ENCODE results near the gene FOXM1. TPM values are rescaled to one million over a fixed set of nuclear protein-coding genes. Genes with fewer than 3 reads are reported as not detected.
"Not testable (repeated sequence)": the region's sequence is repeated elsewhere in the genome, so short reads cannot be mapped to it uniquely, and the experiment has no call there.

Gene FOXM1
- polyA plus RNA-seq, 12 donors = 12.1 to 32.8 (median 18.8) TPM; not detected in 1

DNA sequence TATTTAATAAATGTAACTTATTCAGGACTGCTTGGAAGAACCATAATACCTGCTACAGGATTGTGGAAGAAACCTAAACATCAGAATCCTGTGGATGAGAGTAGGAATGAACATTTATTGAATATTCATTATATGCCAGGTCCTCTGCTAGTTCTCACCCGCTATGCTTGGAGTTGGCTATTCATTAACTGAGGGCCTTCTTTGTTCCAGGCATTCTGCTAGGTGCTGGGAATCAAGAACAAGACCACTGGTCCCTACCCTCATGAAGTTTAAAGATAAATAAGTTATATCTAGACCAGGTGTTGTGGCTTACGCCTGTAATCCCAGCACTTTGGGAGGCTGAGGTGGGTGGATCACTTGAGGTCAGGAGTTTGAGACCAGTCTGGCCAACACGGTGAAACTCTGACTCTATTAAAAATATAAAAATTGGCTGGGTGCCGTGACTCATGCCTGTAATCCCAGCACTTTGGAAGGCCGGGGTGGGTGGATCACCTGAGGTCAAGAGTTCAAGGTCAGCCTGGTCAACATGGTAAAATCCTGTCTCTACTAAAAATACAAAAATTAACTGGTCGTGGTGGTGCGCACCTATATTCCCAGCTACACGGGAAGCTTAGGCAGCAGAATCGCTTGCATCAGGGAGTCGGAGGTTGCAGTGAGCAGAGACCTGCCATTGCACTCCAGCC is 9.9 kb upstream of the FOXM1 start:
- no peak for DNase-seq

DNA sequence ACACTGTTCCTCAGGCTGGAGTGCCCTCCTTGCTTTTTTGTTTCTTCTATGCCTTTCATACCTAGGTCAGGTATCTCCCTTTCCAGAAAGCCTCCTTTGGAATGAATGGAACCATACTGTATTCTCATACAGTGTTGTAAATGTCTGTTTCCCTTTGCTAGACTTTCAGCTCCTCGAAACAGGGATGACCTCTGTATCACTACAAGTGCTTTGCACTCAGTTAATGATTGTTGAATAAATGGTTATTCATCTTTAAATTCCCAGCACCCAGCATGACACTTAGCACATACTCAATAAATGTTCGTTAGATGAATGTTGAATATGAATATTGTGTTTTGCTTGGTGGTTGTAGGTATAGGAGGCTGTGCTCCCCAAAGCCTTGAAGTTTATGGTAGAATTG is 7.8 kb upstream of the FOXM1 start:
- no peak for DNase-seq

DNA sequence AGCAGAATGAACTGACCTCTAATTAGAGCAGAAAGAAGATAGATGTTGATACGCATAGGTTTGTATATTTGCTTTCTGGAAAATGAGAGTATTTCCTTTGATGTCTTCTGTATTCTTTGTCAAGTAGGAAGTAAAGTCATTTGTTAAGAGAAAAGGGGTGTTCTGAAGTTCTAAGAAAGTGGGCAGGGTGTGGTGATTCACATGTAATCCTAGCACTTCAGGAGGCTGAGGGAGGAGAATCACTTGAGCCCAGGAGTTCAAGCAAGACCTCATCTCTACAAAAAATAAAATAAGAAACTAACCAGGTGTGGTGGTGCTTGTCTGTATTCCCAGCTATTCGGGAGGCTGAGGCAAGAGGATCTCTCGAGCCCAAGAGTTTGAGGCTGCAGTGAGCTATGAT is 2.9 kb upstream of the FOXM1 start:
- DNase-seq = no peak

DNA sequence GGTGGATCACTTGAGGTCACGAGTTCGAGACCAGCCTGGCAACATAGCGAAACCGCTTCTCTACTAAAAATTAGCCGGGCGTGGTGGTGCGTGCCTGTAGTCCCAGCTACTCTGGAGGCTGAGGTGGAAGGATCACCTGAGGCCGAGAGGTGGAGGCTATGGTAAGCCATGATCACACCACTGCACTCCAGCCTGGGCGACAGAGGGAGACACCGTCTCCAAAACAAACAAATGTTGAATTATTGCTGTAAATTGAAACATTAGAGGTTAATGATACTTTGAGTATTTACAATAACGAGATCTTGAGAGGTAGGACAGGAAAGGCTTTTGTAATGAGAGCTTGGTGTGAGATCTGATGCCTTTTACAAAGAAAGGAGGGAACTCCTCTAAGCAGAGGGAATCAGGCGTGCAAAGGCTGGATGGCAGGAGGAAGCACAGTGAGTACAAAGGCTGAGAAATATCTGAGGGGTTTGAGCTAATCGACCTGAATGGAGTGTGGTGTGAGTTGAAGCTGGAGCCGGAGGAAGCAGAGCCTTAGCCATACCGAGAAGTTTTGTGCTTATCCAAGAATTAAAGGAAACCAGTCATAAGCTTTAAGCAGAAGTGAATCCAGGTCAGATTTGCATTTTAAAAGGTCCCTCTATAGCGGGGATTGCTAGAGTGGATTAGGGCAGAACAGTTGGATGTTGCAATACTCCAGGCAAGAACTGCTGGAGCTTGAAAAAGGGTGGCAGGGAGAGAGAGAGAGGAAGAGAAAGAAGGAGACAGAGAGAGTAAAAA is 1.2 kb upstream of the FOXM1 start:
- DNase-seq = no peak

DNA sequence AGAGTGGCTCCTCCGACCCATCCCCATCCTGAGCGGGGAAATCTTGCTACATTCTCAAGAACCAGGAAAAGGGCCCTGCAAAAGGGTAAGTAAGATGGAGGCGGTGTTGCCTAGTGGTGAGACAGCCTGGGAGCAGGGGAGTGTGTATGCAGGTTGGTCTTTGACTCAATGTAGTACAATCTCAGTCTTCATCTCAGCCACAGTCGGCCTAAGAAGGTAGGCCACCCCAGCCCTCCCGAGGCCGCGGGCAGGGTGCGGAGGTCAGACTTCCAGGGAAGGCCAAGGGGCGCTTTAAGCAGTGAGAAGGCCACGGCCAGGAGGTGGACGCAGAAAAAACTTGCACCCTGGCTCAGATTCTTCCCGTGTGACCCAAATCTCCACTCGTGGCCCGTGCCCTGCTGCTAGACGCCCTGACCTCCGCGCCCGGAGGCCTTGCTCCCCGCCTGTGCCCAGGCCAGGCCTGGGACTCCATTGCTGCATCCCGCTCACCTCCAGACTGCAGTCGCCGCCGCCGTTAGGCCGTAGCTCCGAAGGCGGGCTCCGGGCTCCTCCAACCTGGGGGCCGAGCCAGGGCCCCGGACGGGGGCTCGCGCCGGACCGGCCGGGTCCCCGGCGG is 435 bp downstream of the FOXM1 start:
- DNase-seq = no peak

DNA sequence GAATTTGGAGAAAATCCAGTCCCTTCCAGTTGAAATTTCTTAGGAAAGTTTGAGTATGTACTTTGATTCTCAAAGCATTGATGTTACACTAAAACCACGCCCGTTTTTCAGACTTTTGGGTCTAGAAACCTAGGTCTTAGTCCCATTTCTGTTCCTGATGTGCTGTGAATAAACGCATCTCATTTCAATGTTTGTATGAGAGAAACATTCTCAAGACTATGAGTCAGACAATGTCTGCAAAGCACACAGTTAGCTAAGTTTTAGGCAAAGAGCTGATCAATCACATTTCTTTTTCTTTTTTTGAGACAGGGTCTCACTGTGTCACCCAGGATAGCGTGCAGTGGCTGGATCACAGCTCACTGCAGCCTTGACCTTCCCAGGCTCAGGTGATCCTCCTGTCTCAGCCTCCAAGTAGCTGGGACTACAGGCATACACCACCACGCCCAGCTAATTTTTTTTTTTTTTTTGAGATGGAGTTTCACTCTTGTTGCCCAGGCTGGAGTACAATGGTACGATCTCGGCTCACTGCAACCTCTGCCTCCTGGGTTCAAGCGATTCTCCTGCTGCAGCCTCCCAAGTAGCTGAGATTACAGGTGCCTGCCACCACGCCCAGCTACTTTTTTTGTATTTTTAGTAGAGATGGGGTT is 7.9 kb downstream of the FOXM1 start:
- DNase-seq = not testable (repeated sequence)

DNA sequence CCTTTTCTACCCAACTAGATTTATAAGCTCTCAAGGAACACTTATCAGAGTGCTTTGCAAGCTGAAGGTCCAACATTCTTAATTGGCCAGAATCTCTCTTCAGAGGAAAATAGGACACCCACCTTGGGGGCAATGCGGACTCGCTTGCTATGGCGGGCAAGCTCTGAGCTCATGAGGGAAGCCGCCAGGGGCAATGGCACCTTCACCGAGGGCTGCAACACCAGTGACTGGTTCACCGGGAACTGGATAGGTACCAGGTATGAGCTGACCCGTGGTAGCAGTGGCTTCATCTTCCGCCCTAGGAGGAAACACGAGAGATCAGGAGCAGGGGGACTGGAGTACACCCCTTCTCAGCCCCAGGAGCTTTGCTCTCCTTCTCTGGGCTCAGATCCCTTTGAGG is 12.8 kb downstream of the FOXM1 start:
- no peak for DNase-seq

DNA sequence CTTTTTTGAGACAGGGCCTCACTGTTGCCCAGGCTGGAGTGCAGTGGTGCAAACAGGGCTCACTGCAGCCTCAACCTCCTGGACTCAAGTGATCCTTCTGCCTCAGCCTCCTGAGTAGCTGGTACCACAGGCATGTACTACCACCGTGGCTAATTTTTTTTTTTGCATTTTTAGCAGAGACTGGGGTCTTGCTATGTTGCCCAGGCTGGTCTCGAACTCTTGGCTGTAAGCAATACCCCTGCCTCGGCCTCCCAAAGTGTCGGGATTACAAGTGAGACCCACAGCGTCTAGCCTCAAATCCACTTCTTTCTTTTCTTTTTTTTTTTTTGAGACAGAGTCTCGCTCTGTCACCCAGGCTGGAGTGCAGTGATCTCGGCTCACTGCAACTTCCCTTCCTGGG is 13.6 kb downstream of the FOXM1 start:
- DNase-seq = not testable (repeated sequence)

DNA sequence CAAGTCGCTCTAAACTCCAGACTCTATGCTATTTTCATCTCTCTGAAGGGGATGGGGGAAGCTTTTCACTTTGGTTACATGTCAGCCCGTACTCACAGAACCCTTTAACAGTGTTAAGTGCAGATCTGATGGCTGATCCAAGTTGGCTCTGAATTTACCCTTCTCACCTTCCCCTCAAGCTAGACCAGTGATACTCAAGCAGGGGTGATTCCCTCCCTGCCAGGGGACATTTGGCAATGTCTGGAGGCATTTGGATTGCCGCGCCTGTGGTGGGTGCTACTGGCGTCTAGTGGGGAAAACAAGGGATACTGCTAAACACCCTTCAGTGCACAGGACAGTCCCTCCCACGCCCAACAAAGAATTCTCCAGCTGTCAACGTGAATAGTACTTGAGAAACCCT is 14.1 kb downstream of the FOXM1 start:
- DNase-seq = no peak

DNA sequence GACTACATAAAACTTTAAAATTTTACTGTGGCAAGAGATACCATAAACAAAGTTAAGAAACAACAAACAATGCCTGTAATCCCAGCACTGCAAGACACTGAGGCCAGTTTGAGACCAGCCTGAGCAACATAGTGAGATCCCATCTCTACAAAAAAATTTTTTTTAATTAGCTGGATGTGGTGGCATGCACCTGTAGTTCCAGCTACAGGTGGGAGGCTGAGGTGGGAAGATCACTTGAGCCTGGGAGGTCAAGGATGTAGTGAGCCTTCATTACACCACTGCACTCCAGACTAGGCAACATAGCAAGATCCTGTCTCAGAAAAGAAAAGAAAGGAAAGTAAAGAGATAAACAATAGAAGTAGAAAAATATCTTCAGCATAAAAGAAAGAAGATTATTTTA is 16.8 kb downstream of the FOXM1 start:
- no peak for DNase-seq

DNA sequence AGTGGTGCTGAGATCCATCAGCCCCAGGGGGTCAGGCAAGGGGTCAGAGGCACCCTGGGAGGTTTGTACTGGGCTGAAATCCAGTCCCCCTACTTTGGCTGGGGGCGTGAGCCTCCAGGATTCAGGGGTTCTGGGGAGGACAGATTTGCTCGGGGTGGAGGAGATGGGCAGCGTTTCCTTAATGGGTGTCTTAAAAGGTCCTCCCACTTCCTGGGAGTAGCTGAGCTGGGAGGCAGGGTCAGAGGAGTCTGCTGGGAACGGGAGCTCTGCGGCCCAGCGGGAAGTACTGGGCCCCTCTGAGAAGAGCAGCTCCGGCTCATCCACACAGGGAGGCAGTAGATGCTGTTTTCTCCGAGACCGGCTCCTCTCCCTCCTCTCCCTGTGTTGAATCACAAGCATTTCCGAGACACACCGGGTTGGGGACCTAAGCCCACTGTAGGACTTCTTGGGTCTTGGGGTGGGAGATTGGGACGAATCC is 18.0 kb downstream of the FOXM1 start:
- no peak for DNase-seq

DNA sequence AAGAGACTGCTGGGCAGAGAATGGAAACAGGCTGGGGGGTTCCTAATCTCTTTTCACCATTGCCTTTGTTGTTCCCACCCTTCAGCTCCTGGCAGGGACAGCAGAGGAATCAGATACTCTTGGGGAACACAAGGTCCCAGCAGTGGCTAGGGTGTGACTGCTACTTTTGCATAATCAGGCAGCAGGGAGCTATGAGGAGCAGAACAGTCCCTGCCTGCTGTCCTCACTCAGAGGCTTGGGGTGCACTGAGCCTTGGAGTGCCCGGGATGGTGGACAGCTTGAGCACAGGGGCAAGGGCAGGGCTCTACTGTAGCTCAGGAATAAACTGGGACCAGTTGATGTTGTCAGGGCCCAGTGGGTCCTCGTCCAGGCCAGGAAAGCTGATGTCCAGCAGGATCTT is 18.6 kb downstream of the FOXM1 start:
- no peak for DNase-seq

DNA sequence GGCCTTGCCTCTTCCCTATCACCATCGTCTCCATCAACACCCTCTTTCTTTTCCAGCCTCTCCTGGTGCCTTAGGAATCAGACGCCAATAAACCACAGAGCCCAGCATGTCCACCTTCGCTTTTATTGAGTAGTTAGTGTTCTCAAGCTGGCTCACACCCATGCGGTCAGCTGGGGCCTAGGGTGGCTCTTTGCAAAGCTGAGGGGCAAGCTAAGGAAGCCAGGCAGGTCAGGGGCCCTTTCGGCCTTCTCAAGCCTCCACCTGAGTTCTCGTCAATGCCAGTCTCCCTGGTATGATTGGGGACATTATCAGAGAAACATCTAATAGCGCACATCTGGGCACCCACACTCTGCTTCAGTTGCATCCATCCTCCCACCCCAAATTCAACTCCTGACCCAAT is 19.4 kb downstream of the FOXM1 start:
- DNase-seq = no peak

DNA sequence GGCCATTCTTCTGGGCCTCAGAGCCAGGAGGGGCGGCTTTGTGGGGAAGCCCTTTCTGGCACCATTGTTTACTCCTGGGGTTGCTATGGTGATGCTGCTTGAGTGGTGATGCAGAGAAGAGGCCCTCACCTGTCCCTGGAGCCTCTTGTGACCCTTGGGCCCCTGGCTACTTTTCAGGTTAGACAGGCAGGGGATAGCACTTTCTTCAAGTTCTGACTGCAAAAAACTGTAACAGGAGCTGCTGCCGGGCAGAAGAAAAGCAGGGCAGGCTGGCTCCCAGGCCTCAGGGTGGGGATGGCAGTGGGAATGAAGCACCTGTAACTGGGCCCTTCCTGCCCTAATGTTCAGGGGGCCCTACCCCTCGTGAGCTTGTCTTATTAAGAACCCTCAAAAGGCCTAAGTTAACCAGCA is 19.9 kb downstream of the FOXM1 start, which contains the start of gene TEX52:
Gene TEX52 (minus strand): TSS at position 19 of the 411 bp plus-strand sequence. CDS start 13 bp downstream, at position 6.
- no peak for DNase-seq

DNA sequence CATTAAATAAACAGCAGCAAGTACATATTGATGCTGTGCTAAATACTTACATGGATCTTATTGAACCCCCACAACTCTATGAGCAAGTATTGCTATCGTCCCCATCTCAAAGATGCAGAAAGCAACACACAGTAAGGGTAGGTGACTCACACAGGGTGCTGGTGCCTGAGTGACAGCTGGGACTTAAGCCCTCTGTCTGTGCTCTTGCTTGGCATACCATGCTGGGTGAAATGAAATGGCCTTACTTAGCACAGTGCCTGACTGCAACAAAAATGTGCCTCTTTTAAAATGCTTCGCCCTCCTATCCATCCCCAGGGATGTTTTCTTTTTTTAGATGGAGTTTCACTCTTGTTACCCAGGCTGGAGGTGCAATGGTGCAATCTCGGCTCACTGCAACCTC is 20.9 kb downstream of the FOXM1 start:
- DNase-seq = no peak

DNA sequence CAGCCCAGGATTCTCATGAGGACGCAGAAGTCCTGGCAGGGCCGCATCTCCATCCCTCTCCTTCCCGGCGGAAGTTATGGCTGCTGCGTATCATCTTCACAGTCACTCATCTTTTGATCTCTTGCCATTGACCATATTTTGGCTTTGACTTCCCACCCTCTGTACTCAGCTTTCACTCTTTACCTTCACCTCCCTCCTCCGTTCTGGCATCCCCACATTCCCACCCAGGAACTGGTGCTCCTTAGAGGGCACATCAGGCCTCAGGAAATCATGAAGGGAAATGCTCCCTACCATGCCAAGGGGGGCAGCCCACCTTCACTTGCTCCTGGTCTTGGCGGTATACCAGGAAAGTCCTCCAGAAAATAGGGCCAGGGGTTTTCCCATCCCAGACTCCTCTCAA is 21.4 kb downstream of the FOXM1 start:
- no peak for DNase-seq

DNA sequence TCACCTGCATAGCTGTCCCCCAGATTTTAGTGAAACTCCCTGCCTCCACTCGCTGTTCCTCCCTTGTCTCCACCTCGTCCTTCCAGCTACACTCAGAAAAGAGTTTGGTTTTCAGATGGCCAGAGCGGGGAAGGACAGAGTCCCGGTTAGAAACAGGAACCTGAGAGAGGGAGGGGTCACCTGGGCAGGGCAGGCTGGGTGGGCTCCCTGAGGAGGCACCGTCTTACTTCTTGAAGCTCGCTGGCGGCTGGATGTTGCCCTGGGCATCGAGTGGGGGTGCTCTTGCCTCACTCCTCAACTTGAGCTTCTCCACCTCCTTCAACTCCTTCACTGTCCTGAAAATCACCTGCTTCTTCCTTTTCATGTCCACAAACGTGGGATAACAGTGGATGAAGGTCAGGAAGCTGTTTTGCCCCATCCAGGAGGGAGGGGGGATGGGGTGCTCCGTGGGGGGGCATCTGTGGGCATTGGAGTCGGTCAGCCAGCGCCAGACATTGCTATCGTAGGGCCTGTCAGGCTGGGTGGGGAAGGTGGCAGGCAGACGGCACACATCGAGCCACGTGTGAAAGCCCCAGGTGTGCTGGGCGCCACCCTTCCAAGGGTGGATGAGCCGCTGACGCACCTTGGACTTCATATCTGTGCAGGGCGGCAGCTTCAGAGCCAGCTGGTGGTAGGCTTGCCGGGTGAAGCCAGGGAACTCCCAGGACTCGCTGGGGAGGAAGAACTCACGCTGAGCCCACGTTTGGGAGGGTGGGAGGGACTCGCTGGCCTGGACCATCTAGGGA is 22.1 kb downstream of the FOXM1 start:
- no peak for DNase-seq

DNA sequence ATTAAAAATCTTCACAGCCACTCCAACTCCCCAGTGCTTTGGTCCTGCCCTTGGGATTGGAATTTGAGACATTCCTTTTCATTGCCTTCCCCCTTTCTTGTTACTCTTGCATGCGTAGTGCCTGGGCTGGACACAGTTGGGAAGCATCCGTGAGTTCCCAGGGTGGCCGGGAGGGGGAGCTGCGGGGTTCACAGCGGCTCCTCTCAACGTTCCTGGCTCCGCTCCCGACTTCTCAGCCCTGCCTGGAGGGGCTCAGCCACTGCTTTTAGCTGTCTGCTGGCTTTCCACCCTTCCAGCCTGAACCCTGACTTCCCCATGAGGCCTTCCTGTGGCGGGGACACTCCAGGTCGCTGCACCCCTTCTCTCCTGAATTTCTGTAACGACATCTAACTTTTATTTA is 23.3 kb downstream of the FOXM1 start:
- peak; percentile 83 for DNase-seq

DNA sequence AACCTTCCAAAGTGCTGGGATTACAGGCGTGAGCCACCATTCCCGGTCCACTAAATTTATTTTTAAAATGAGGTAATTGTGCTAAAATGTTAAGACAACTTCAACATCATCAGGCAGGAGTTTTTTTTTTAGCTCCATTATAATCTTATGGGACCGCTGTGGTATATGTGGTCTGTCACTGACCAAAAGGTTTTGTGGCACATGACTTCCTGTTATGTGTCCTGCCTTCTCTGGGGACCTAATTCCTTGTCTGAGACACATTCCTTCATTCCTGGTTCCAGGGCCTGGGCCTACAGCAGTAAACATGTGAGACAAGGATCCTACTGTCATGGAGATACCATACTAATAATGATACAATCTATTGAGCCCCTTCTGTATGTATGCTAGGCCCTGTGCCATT is 25.0 kb downstream of the FOXM1 start:
- DNase-seq = no peak

DNA sequence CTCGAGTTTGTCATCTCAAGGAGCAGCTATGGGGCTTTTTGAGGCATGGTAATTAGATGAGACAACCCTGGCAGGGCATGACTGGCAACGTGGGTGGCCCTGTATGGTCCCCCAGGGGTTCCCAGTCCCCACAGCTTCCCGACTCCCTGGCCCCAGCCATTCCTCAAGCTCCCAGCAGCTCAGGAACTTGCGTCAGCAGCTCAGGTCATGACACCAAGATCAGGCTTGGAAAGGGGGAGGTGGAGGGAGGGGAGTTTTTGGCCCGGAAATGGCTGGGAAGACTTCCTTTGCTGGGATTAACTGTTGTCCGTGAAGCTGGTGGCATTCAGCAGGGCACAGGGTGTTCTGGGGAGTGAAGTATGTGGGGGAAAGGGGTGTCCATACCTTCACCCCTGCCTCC is 31.7 kb downstream of the FOXM1 start:
- no peak for DNase-seq

DNA sequence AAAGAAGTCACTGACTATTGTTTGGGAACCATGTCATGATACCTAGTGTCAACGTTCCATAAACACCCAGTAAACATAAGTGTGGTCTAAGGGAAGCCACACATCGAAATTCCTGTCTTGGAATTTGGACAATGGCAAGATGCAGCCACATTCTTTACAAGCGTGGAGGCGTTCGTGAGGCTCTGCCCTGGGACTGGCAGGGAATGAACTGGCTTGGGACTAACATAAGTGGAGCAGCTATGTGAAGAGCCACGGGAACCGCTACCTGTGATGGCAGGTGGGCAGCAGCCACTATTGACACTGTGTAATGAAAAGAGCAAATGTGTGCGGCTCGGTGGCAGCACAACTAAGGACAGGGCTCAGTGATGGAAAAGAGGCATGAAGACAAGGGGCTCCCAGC is 32.2 kb downstream of the FOXM1 start:
- no peak for DNase-seq

DNA sequence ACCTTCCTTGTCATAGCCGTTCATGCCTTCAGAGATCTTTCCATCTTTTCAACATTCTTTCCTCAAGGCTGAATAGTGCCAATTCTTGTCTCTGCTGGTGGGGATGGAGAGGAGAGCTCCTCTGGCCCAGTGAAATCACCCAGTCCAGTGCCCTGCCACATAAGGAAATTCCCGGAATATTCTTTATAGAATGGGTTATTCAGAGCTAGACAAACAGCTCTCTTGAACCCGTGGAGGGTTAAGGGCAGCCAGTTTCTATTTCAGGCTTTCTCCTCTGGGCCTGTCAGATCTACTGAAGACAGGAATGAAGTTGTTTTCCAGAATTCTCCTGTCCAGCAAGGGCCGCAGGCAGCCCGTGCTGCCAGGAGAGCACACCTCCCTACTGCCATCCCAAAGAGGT is 34.0 kb downstream of the FOXM1 start:
- DNase-seq = no peak
